Panc1 (cell line): ENCODE measurements around the gene POU2F2.

Source experiments
- CTCF ChIP-seq: fragments of 450-650 bp; IDR thresholded peaks from 2 replicates; pipeline ENCODE4 v1.5.1; 2017; ENCODE audit warnings: mild to moderate bottlenecking
- POLR2AphosphoS5 ChIP-seq: IDR thresholded peaks from 2 replicates; pipeline ENCODE4 v1.6.1; 2012; ENCODE audit warnings: mild to moderate bottlenecking, low read depth, low read length, moderate library complexity
- REST ChIP-seq, 2 experiments: IDR thresholded peaks; 2 replicates each; pipeline ENCODE4 v1.6.1; 2011 to 2012; ENCODE audit warnings: low read depth in 2 of 2, control low read depth in 1 of 2, low read length in 1 of 2, mild to moderate bottlenecking in 1 of 2, moderate library complexity in 1 of 2; ENCODE audit not compliant: insufficient read depth in 1 of 2
- SIN3A ChIP-seq: IDR thresholded peaks from 2 replicates; pipeline ENCODE4 v1.6.1; 2012; ENCODE audit warnings: low read depth, mild to moderate bottlenecking, low read length, moderate library complexity, borderline replicate concordance; ENCODE audit not compliant: insufficient read depth

DNA sequence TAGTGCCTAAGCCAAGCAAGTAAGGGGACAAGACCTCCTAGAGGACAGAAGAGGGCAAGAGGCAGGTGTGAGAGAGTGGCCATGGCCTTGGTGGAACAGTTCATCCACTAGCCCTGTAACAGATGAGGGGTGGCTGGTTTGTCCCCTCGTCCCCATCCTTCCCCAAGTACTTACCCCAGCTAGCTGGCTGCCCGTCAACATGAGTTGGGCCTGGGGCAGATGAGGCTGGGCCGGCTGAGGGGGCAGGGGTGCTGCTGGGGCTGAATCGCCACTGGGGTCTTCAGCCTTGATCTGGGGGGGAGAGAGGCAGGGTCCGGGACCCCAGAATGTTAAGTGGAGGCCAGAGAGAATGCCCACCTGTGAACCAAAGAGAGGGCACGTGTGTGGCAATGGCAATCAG lies 15.2 kb downstream of the POU2F2 start:
- no peak for TF ChIP-seq POLR2AphosphoS5
- TF ChIP-seq CTCF = no peak
- TF ChIP-seq REST (IDR thresholded peaks at IDR 0.05; ENCODE audit: insufficient read depth in 1 of 2, low read depth in 2 of 2, low read length in 1 of 2) = no peak
- no peak for TF ChIP-seq SIN3A
